NCI-H1694 treated with DMSO at 0.1 percent for 48 hours (cell line): Measurements from ENCODE around the gene ENTPD2.
"Not testable (repeated sequence)": the region's sequence is repeated elsewhere in the genome, so short reads cannot be mapped to it uniquely, and the experiment has no call there.

Experiments
- DNase-seq: peaks from one replicate; lab custom pipeline; 2025; lab: John Stamatoyannopoulos, UW

The ENTPD2 gene

DNA sequence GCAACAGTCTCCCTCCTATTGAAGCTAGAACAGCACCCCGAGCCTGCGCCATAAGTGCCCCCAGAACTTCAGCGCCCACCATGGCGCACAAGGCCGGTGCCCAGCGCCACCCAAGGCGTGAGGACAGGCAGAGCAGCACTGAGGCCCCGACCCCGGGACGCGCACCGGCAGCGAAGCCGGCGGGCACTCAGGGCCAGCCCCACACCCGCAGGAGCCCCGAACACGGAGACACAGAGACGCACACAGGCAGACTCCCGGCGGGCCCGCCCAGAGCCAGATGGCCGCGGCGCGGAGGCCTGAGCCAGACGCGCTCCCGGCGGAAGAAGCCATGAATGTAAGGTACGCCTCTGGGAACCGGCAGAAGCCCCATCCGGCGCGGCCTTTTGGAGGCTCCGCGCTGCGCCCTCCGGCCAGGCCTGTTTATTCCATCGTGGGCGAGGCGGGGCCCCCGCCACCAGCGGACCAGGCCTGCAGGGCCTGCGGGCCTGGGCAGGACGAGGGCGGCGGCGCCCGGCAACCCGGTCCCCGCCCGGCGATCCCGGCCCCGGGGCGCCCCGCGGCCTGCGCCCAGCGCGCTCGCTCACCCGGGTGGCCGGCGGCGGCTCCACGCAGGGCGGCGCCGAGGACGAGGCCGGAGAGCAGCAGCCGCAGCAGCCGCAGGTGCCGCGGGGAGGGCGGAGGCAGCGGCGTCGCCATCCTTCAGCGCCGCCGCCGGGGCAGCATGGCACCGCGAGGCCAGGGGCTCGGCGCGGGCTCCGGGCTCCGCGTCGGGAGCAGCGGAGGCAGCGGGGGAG, 8.4 kb downstream of the ENTPD2 start:
- DNase-seq, result peak; percentile 41

DNA sequence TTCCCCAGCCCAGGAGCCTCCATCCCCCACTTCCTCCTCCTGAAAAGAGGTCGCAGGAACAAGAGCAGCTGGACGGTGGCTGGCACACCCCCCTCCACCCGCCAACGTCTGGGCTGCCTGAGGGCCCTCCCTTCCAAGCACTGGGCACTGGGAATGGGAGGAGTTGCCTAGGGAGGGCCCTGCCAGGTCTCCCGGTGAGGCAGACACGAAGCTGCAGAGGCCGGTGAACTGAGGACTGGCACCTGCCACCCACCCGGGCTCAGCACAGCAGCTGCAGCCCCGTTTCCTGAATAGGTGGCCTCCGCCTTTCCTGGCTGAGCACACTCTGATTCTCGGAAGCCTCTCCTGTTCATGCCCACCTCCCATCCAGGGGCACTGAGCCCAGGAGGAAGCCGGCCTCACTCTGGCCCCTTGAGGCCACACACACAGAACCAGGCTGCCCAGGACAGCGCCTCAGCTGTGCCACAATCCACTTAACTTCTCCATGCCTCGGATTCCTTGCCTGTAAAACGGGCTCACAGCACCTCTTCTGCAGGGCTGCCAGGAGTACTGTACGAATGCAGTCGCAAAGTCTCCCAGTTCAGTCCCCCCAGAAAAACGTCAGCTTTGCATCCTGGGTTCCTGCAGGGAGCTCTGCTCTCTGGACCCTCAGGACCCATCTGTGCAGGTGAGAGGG, 9.2 kb downstream of the ENTPD2 start:
- no peak for DNase-seq

DNA sequence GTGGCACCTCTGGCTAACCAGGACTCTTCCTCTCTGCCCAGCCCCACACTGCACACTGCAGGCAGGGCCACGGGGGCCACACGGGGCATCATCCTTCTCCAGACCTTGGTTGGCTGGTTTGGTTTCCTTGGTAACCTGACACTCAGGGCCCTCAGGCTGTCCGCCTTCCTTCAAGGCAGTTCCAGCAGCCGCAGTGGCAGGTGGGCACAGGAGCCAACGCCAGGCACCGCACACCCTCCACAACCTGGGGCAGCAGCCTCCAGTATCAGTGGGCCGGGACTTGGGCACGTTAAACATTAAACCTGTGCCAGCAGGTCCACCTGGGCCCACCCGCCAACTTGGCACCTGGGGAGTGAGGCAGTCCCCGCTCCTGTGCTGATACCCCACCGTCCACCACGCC, 9.8 kb downstream of the ENTPD2 start:
- DNase-seq, result no peak

DNA sequence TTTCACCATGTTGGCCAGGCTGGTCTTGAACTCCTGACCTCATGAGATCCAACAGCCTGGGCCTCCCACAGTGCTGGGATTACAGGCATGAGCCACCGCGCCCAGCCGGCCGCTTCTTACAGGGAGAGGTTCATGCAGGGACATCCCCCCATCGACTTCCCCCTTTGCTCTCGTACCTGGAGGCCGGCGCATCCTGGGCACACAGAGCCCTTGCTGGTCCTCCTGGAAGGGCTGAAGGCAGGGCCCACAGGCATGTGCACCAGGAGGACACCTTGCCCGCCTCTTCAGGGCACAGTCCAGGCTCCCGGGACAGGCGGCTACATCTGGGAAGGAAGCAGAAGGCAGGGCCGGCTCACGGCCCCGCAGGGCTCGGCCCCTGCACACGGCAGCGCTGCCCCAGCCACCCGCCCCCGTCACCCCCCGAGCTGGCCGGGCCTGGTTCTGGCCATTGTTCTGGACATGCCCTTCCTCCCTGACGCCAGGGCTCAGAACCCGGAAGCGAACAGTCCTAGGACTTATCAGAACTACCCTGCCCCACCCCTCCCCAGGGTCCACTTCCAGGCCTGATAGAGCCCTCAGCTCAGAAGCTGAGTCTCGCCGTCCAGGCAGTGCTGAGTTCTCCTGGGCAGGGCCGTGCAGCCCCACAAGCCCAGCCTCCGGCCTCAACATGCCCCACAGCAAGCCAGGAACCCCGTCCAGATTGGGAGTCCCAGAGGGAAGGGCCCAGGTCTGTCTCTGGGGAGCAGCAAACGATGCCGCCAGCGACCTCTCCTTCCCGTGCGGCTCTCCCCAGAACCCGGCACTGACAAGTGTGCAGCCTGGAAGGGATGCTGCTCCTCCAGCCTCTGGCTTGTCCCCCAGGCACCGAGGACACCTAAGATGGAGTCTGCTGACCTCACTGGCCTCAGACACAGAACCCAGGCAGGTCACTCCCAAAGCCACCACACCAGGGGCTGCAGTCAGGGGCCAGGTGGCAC, 10.8 kb downstream of the ENTPD2 start:
- DNase-seq, result no peak

DNA sequence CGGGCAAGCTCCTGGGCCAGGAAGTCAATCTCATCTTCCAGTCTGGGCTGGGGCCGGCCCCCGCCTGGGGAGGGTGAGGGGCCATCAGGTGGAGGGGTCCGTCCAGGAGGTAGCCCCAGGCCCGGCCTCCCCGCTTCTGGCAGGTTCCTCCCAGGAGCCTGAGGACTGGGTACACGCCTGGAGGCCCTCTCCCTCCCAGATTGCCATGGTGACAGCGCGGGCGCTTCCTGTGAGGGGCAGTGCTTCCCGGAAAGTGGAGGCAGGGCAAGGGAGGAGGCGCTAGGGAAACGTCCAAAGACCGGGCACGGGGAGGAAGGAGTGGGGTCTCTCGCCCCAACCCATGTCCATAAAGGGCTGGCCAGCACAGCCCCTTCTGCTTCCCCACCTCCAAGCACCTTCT, 12.7 kb downstream of the ENTPD2 start:
- DNase-seq, result no peak

DNA sequence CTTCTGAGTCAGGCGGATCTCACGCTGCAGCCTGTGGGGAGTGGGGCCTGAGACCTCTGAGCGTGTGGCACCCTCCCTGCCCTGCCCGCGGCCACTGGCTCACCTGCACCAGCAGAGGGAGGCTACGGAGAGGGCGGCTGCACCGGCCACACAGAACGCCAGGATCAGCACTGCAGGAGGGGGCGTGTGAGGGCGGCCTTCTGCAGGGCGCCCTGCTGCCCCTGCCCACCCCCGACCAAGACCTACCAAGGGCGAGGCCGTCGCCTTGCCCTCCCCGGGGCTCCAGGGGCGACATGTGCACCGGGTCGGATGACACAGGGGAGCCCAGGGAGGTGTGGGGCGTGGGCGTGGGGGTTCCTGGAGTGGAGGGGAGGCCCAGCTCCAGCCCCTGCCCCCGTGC, 13.3 kb downstream of the ENTPD2 start:
- DNase-seq, result no peak

DNA sequence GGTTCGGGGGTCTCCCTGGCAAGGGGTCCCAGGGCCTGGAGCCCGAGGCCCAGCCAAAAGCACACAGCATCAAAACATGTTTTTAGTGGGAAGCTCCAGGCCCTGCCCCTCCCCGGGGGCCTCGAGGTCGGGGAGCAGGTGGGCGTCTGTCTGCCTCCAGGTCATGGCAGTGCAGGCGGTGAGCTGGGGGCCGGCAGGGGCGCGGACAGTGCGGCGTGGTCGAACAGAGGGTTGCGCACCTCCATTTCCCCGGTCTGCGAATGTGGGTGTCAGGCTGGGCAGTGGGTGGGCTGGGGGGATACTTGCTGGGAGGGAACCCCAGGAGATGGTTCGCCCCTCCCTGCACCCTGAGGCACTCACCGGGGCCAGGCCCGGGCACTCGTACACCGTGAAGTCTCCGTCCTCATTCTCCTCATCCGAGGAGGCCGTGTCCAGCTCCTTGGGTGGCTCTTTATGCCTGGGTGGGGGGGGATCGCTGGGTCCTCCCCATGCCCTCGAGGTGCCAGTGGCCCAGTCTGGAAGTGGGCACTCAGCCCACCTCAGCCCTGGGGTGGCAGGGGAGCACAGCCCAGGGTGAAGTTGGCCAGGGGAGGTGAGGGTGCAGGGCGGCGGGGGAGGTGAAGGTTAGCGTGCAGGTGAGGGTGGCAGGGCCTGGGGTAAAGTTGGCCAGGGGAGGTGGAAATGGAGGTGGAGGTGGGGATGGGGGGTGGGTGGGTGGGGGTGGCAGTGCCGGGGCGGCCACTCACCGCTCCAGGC, 14.1 kb downstream of the ENTPD2 start:
- DNase-seq, result no peak

DNA sequence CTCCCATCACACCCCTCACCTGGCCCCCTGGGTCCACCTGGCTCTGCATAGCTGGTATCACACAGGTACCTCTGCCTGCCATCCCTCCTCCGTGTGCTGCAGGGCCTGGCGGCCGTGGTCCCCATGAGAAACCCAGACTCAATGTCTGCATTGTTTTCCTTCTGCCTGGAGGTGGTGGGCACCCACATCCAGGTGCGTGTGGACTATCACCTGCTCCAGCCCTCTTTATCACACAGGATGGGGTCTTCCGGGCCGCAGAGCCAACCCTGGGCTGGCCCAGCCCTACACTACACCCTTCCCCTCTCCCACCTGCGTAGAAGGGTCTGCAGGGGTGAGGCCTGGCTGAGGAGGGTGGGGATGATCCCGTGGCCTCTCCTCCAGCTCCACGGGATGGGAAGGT, 14.9 kb downstream of the ENTPD2 start:
- no peak for DNase-seq

DNA sequence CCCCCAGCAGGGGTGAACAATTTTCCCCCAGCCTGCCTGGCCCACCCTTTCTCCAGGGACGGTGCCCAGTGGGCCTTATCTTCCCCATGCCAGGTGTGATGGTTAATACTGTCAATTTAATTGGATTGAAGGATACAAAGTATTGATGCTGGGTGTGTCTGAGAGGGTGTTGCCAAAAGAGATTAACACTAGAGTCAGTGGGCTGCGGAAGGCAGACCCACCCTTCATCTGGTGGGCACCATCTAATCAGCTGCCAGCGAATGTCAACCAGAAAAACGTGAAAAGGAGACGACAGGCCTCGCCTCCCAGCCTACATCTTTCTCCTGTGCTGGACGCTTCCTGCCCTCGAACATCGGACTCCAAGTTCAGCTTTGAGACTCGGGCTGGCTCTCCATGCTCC, 16.4 kb downstream of the ENTPD2 start:
- no peak for DNase-seq

DNA sequence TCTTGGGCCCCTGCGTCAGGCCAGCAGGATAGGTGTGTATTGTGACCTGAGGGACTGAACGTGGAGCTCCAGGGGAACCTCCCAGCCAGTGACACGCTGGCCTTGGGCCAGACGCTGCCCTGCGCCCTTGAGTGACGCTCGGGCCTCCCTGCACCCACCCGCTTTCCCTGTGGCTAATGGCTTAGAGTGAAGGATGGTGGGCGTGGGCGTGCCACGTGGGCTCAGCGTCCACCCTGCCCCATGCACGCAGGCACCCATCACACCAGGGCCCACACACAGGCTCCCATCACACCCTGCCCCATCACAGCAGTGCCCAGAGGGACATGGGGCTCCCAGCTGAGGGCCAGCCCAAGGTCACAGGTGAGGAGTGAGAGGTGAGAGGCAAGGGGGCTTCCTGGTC, 16.8 kb downstream of the ENTPD2 start:
- DNase-seq, result no peak

DNA sequence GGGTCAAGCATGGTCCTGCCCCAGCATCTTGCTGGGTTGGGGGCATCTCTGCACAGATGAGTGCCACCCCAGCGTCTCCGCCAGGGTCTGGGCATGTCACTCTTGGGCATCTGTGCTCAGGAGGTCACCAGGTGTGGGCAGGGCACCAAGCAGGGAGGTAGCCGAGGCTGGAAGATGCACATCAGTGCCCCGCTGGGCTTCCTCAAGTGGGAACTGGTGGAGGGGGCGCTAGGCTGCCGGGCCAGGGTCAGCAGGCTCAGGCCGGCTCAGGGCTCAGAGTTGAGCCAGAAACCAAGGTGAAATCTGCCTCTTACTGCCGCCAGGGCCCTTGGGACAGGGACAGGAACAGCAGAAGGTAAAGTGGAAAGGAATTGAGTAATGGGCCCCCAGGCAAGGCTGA, 17.9 kb downstream of the ENTPD2 start:
- DNase-seq, result no peak

DNA sequence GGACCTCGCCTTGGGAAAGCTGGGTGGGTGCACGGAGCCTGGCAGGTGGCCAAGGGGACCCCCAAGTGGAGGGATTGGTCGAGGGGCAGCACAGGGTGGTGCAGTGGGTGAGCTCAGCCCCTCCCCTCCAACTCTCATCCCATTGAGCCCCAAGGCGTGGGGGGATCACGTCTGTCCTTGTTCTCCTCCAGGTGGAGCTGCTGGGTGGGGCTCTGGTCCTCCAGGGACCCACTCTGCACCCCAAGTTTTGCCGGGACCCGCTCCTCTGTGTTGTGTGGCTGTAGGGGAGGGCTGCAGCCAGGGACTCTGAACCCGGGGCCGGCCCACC, 18.4 kb downstream of the ENTPD2 start:
- no peak for DNase-seq

DNA sequence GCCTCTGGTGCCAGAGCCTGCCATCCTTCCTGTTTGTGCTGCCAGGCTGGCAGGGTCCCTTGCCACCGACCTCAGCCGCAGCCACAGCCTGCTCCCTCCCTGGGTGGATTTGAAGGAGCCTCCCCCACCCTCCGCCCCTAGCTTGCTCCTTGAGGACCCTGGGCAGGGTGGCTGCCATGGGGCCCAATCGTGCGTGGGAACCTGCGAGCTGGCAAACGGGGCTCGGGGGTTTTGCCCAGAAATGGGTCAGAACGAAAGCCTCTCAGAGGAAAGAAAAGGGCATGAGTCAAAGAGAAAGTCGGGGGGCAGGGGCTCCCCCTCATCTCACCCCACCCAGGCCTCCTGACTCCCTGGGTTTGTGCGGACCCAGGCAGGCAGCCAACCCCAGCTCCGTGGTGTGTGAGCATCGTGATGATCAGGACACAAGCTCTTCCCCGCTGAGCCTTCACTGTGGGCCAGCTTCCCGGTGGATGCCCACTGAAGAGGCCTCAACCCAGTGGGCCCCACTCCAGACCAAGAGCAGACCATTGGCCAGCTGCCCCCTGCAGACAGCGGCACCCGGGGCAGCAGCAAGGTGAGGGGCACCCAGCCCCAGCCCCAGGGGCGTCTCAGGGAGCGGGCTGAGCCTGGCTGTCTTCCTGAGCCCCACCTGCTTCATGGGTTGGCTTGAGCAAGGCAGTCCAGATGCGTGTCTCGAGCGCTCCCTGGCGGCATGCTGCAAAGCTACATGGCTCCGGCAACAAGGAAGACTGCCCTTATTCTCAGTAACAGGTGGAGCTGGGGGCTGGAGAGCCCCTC, 19.0 kb downstream of the ENTPD2 start:
- peak; percentile 66 for DNase-seq

DNA sequence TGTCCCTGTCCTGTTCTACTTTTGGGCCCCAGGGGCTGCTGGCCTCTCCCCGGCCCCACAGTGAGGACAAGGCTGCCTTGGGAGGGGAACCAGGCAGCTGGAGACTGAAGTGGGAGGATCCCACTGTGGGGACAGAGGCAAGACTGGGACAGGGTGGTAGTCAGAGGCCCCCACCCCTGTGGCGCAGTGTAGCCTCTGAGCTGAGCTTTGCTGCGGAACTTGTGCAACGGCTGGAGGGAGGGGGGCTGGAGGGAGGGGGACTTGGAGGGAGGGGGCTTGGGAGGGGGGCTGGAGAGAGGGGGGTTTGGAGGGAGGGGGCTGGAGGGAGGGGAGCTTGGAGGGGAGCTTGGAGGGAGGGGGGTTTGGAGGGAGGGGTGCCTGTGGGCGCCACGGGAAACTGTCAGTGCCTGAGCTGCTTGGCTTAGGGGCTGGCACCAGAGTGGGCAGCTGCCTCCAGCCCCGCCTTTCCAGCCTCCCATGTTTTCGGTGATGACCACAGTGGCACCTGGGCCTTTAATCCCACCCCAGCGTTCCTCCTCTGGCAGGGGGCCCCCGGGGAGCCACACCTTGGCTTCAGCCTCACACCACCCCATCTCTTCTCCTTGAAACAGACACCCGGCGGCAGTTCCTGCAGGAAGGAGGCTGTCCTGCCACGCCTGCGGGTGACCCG, 19.7 kb downstream of the ENTPD2 start:
- DNase-seq, result no peak

DNA sequence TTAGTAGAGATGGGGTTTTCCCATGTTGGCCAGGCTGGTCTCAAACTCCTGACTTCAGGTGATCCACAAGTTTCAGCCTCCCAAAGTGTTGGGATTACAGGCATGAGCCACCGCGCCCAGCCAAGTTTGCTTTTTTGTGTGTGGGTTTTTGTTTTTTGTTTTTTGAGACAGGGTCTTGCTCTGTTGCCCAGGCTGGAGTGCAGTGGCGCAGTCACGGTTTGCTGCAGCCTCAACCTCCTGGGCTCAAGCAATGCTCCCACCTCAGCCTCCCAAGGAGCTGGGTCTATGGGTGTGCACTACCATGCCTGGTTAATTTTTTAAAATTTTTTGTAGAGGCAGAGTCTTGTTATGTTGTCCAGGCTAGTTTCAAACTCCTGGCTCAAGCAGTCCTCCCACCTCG, 20.4 kb downstream of the ENTPD2 start:
- DNase-seq, result not testable (repeated sequence)

DNA sequence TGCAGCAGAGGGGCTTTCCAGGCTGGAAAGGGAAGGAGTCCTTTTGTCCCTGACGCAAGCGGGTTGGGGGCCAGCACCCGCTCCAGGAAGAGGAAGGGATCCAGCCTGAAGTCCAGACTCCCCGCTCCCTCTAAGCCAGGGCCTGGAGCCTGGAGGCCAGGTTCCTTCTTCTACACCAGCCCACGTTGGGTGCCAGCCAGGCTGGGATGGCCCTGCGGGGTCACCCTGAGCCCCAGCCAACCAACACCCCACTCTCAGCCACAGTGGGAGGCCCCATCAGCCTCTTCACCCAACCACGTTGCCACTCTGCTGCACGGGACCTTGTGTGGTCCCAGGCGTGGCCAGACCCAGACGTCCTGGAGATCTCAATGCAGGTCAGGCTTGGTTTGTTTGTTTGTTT, 21.0 kb downstream of the ENTPD2 start:
- DNase-seq, result no peak

DNA sequence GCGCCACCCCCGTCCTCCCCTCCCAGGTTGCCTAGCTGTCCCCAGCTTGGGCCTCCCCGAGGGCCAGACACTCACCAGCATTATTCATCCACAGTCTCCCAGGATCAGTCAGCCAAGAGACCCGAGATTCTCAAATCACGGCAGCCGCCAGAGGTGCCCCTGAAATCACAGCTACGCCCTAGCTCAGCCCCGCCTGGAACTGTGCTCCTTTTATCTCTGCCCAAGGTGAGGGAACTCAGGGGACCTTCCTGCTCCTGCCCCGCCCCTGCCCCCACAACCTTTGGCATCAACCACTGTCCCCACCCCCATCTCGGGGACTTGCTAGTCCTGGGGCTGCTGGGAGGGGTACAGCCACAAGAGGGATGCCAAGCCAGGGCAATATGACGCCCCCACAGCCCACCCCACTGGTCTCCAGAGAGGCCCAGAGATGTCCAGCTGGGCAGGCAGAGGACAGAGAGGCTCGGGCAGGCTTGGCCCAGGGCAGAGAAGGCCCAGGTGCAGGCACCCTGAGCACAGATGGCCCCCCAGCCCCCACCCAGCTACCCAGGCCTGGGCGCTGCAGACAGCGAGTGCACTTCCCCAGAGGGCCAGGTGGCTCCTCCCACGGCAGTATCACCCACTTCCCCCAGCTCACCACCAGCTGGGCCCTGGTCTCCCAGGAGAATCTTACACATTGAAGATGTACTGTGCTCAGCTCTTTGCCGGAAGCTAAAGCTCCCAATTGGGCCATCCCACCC, 21.8 kb downstream of the ENTPD2 start, which contains the start of gene FUT7:
TSS of gene FUT7 (minus strand) at position 185 of the 737 bp plus-strand sequence. CDS start at position 88, 97 bp downstream.
- peak; percentile 10 for DNase-seq

DNA sequence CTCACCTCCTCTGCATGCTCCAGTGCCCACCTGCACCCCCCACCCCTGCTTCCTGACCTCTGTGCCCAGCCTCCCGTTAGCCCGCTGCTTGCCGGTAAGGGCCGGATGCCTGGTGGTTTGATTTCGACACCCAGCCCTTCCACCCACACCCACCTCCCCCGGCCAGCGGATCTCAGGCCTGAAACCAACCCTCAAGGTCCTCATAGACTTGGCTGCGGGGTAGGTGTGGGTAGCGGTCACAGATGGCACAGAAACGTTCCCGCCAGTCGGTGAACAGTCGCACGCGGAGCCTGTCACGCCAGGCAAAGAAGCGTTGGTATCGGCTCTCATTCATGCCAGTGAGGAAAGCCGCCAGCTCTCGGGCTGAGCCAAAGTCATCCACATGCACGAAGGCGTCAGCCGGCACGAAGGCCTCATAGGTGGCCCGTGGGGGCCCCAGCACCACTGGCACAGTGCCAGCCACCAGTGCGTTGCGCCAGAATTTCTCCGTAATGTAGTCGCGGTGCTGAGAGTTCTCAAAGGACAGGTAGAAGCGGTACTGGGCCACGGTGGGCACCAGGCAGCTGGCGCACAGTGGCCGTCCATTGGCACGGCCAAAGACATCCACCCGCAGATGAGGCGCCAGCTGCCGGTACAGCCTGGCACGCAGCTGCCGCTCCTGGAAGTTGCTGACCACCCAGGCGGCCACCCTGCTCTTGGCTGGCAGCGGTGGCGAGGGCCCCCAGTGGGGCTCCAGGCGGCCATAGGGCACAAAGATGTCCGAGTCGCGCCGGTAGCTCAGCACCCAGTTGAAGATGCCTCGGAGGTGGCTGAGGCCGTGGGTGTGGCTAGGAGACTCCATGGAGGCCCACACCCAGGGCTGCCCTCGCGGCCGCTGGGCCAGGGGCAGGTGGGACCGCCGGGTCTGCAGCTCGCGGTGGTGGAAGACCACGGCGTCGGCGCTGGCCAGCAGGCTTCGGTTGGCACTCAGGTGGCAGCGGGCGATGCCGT, 23.0 kb downstream of the ENTPD2 start:
- no peak for DNase-seq
